Measurements from ENCODE around the gene CCDC188.

The CCDC188 gene

DNA sequence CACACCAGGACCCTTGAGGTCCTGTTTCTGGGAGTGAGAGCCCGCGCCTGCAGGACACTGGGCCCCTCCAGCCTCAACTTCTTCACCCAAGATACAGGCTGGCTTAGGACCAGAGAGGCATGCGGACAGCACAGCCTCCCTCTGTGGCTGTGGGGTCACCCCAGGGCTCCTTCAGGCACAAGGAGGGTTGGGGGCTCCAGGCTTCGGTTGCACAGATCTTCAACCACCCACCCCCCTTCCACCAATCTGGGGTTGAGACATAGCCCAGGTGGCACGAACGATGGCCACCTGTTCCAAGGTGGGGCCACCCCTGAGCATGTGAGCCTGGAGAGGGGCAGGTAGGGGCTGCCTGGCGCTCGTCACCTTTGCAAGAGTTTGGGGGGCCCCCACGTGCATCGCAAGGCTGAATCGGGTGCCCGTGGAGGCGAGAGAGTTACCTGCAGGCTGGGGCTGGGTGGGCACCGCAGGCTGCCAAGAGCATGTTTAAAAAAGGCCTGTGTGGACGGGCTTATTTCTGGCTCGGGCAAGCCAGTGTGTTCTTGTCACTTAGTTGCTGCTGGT, 18.1 kb downstream of the CCDC188 start:
- DNase-seq (ENCODE audit: low spot score), result no peak

DNA sequence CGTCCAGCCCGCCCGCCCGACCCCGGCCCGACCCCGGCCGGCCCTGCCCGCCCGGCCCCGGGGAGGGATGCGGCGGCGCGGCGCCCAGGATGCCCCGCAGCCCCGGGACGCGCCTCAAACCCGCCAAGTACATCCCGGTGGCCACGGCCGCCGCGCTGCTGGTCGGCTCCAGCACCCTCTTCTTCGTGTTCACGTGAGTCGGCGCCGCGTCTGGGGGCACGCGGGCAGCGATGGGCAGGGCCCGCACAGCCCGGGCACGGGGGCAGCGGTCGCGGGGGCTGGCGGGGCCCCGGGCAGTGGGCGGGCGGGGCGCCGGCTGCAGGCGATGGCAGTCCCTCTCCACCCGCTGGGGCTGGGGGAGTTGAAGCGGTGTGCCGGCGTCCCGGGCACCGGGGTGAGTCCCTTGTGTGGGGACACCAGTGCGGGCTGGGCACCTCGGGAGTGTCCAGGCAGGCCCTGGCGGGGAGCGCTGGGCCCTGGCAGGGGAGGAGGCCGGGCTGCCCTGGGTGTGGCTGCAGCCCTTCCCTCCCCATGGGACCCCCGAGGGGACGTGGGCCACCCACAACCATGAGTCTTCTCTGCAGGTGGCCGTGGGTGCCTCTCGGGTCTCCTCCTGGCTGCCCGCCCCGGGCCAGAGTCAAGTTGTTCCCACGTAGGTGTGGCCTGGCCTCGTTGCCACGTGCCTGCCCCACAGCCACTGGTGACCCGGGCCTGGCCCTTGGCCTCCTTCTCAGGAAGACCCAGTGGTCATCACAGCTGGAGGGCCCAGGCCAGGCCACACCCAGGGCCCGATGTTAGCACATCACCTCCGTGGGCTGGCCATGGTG, 18.8 kb downstream of the CCDC188 start:
- no peak for DNase-seq (ENCODE audit: low spot score)

GRCh38 chr22:20131597-20131858, 19.3 kb downstream of the CCDC188 start, which contains the start of gene ZDHHC8:
Gene ZDHHC8, plus strand, starts transcription at chr22:20131804. Its CDS starts 144 bp downstream, at chr22:20131948.
- DNase-seq (ENCODE audit: low spot score), result peak; percentile 62

DNA sequence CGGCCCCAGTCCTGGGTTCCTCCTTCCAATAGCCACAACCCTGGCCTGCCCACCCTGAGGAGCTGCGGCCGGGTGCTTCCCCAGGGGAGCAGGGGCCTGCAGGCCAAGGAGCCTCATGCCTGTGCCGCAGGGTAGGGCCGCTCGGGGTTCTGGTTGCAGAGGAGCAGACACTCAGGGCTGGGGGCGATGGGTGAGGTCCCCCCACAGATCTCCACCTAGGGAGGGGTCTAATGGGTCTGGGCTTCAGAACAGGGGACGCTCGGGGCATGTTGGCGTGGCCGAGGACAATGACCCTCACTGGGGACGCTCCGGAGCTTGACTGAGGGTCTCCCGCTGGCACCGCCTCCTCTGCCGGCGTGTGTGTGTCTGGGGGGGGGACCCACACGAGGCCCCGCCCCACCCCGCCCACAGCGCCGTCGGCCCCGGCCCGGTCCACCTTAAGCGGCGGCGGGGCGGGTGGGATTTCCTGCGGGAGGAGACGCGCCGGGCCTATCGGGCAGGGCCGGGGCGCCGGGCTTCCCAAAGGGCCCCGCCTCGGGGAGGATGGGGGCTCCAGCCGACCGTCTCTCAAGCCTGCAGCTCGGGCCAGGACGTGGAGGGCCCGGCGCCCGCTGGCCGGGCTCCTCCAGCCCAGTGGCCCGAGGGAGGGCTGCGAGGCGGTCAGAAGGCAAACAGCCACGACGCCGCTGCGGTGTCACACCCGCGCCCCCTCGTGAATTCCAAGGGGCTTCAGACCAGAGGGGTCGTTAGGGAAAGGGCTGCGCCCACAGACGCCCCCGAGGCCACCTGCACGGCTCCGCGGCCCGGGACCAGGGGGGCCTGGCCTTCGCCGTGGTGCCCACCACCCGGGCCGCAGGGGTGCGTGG, 19.9 kb downstream of the CCDC188 start:
- peak; percentile 87 for DNase-seq (ENCODE audit: low spot score)

- DNase-seq (ENCODE audit: low spot score), result no peak
Observed at GRCh38 chr22:20130319-20130718, 20.5 kb downstream of the CCDC188 start.

GRCh38 chr22:20129747-20130014, 21.2 kb downstream of the CCDC188 start:
- no peak for DNase-seq (ENCODE audit: low spot score)

DNA sequence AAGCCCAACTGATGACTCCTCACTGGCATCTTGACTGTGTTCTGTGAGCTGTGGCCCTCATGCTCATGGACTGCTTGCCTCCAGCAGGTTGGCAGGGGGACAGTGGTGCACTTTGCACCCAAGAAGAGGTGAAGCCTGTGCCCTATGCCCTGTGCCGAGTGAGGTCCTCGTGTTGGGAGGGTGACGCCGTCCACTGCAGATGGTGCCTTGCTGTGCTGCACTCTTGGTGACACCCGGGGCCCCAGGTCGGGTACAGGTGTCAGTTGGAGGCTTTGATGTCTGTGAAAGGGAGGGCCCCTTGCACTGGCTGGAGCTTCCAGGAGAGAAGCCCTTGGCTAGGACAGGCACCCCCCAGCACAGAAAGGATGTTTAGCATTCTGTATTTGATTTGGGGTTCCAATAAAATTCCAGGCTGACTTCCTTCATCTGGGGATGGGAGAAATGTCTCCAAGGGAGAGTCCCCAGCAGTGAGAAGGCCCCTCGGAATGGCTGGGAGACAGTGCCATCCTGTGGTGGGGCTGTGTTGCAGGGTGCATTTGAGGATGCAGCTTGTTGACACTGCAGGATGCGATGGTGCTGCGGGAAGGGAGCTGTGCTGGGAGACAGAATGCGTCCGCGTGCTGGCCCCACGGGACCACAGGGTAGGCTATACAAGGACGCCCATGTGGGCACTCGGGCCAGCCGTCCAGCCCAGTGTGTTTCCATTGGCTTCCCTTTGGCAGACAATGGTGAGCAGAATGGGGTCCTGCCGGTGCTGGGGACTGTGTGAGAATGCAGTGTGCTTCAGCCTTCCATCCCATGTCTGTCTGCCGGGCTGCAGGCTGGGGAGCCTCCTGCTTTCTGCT, 21.7 kb downstream of the CCDC188 start:
- peak; percentile 90 for DNase-seq (ENCODE audit: low spot score)

DNA sequence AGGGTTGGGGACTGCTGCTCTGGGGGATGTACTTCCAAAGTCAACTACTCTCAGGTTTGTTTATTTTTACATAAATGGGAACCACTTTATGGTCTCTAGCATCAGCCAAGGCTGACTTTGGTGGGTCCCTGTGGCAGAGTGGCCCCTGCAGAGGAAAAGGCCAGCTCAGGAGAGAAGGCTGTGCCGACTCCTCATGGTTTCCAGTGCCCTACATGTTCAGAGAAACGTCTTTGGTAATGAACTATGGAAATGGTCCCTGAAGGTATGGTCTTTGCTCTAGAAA, 22.3 kb downstream of the CCDC188 start:
- no peak for DNase-seq (ENCODE audit: low spot score)

- no peak for DNase-seq (ENCODE audit: low spot score)
Observed at GRCh38 chr22:20127869-20128618, 22.8 kb downstream of the CCDC188 start.

DNA sequence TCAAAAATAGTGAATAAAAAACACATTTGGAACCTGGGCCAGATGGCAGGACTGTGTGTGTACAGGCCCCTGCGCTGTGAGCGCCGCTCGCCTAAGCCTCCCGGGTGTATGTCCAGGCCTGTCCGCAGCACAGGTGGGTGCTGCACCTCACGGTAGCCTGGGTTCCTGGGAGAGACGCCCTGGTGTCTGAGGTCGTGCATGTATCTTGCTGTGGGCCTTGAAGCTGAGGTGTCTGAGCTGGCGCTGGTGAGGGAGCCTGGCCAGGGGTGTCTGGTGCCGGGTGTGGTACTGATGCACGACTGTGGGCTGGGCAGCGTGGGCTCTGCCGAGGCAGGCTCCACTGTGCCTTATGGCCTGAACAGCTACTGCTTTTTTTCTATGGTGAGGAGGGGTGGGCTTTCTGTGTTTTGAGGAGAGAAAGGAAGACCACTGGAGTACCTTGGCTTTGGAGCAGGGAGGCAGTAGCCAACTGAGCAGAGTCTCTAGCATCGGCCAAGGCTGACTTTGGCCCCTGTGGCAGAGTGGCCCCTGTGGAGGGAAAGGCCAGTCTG, 23.5 kb downstream of the CCDC188 start:
- DNase-seq (ENCODE audit: low spot score), result no peak

DNA sequence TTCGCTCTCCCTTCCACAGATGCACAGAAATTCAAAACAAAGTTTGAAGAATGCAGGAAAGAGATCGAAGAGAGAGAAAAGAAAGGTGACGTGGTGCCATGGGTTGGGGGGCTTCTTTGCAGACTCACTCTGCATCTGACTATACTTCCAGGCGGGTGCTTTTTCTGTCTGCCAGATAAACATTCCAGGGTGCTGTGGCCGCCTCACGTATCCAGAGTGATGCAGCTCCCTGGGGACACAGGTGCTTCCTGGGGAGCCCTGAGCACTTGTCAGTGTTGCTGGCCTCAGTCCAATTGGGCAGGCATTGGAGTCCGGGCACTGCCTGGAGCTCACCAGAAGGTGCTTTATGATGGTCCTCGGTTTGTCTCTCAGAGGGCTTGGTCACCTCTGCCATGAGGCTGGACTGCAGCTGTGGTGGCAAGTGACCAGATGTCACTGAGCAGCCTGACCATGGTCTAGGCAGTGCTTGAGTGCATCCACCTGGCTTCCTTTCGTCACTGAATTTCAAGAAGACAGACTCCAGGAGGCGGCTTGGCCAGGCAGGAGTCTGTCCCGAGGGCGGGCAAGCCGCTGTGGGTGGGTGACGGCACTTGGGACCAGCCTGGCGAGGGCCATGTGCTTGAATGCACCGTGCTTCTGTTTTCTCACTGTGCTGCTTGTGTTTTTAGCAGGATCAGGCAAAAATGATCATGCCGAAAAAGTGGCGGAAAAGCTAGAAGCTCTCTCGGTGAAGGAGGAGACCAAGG, 24.4 kb downstream of the CCDC188 start:
- no peak for DNase-seq (ENCODE audit: low spot score)

- no peak for DNase-seq (ENCODE audit: low spot score)
Observed at GRCh38 chr22:20125201-20126174, 25.4 kb downstream of the CCDC188 start.

- DNase-seq (ENCODE audit: low spot score), result no peak
Observed at GRCh38 chr22:20124083-20124787, 26.6 kb downstream of the CCDC188 start.

- DNase-seq (ENCODE audit: low spot score), result no peak
Observed at GRCh38 chr22:20123366-20124082, 27.3 kb downstream of the CCDC188 start.

DNA sequence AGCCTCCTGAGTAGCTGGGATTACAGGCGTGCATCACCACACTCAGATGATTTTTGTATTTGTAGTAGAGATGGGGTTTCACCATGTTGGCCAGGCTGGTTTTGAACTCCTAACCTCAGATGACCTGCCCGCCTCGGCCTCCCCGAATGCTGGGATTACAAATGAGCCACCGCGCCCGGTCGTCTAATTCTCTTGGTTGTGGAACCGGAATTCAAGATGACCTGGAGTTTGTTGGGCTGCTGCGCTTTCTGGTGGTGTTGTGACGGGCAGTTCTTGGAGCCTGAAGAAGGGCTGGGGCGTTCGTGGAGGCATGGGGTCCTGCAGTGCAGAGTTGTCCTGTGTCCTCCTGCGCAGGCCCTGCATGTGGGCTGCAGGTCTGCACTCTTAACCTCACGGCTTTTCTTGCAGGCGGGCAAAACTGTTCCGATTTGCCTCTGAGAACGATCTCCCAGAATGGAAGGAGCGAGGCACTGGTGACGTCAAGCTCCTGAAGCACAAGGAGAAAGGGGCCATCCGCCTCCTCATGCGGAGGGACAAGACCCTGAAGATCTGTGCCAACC, 28.9 kb downstream of the CCDC188 start:
- DNase-seq (ENCODE audit: low spot score), result no peak

- DNase-seq (ENCODE audit: low spot score), result no peak
Observed at GRCh38 chr22:20118300-20119020, 32.4 kb downstream of the CCDC188 start.

DNA sequence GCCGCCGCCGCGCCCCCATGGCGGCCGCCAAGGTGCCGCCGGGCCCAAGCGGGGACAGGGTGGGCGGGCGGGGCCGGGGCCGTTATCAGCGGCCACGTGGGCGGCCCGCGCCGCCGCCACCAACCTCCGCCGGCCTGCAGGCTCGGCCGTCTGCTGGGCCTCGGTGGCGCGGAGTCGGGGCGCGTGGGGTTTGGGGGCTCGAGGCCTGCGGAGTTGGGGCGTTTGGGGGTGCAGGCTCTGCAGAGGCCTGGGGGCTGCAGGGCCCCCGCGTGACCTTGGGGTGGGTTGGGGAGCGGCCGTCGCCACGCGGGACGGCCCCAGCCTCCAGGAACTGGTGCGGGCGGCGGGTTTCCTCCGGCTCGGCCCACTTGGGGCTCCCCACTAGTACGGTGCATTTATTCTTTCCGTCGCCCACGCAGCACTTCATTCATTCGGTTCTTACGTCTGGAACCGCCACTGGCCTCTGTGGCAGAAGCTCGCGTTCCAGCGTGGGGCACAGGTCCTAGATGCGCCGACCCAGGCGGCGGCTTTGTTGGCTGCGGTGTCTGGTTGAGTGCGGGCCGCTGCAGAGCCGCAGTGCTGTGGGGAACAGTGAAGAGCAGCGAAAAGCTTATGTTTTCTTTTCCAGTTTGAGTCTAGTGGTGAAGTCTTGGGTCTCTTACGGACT, 33.1 kb downstream of the CCDC188 start:
- DNase-seq (ENCODE audit: low spot score), result no peak
